Frontal cortex (tissue), 4 donors: ENCODE data around the gene PPT2. TPM values are rescaled to one million over a fixed set of nuclear protein-coding genes. Genes with fewer than 3 reads are reported as not detected.
A peak's percentile ranks its signal among the peaks of the same experiment; 100 is the strongest.

Source experiments
- DNase-seq, 2 donors: peaks; one replicate each; pipeline ENCODE4 v3.0.0; 2012; ENCODE audit warnings: low spot score in 2 of 2
- FAIRE-seq: peaks from 2 replicates; lab custom pipeline; 2012; peaks lifted over from hg19 to GRCh38; lab: Jason Lieb, UNC
- total RNA-seq: library from RNA; depleted of rRNA; stranded (reverse); fragments of >200 nt; gene quantifications from one replicate; pipeline ENCODE4 v1.2.3, GENCODE V29; 2014
- donor health status: control.
- donor health status: control.
- donor health status: control.

Gene PPT2
- total RNA-seq, 1 donor from 2014 or later = 9.8 TPM

- DNase-seq = no peak
- no peak for FAIRE-seq
Measured at GRCh38 chr6:32149932-32150870, 3.7 kb upstream of the PPT2 start.

GRCh38 chr6:32151181-32151862 lies 2.6 kb upstream of the PPT2 start:
- DNase-seq (no peak), FAIRE-seq (no peak)

GRCh38 chr6:32151863-32152768 lies 1.8 kb upstream of the PPT2 start, which contains the start of gene PRRT1:
TSS of gene PRRT1 (minus strand) at chr6:32151939. CDS start at chr6:32151827, 112 bp downstream.
- DNase-seq = peak; percentile 57 to 64
- no peak for FAIRE-seq

GRCh38 chr6:32152769-32153563 lies 975 bp upstream of the PPT2 start:
- DNase-seq (no peak), FAIRE-seq (no peak)

GRCh38 chr6:32154514-32155161 lies 697 bp downstream of the PPT2 start:
- DNase-seq (peak; percentile 57 to 65), FAIRE-seq (no peak)

- DNase-seq (no peak), FAIRE-seq (no peak)
Measured at GRCh38 chr6:32156891-32157290, 3.0 kb downstream of the PPT2 start.

GRCh38 chr6:32158052-32158451 lies 4.1 kb downstream of the PPT2 start:
- FAIRE-seq (no peak), DNase-seq (no peak)

- DNase-seq (peak in 1 of 2 donors; percentile 42), FAIRE-seq (no peak)
Measured at GRCh38 chr6:32163559-32164258, 9.8 kb downstream of the PPT2 start.

GRCh38 chr6:32164295-32164694 lies 10.4 kb downstream of the PPT2 start, which contains the start of gene EGFL8:
TSS of gene EGFL8 (plus strand) at chr6:32164595. CDS start at chr6:32166166, 1,571 bp downstream.
- no peak for DNase-seq
- no peak for FAIRE-seq

GRCh38 chr6:32166411-32167061 lies 12.6 kb downstream of the PPT2 start:
- FAIRE-seq (no peak), DNase-seq (no peak)

- no peak for DNase-seq
Measured at GRCh38 chr6:32167154-32167760, 13.3 kb downstream of the PPT2 start.

GRCh38 chr6:32167761-32168262 lies 13.9 kb downstream of the PPT2 start:
- FAIRE-seq (no peak), DNase-seq (no peak)

More at GRCh38 chr6:32167154-32167760, 13.3 kb downstream of the PPT2 start:
- FAIRE-seq = no peak

- DNase-seq (no peak), FAIRE-seq (no peak)
Measured at GRCh38 chr6:32168350-32168749, 14.4 kb downstream of the PPT2 start.

GRCh38 chr6:32168807-32169591 lies 15.1 kb downstream of the PPT2 start:
- DNase-seq (no peak), FAIRE-seq (no peak)

GRCh38 chr6:32170294-32170693 lies 16.4 kb downstream of the PPT2 start:
- DNase-seq (no peak), FAIRE-seq (no peak)

GRCh38 chr6:32171234-32171633 lies 17.3 kb downstream of the PPT2 start:
- no peak for FAIRE-seq
- DNase-seq = no peak
